AG04450 (cell line): Measurements from ENCODE around the gene CGREF1. TPM values are rescaled to one million over a fixed set of nuclear protein-coding genes. Genes with fewer than 3 reads are reported as not detected.

Experiments used
- CTCF ChIA-PET: fragments of 300-600, 350-600 bp; formaldehyde crosslinking; extraction: SDS; loops from one replicate; lab custom pipeline; 2022; ENCODE audit warnings: antibody characterized with exemption, inconsistent platforms; lab: Charles Lee
- POLR2A ChIA-PET: fragments of 350-600 bp; formaldehyde crosslinking; extraction: SDS; loops from one replicate; lab custom pipeline; 2021; ENCODE audit warnings: antibody characterized with exemption, inconsistent platforms; lab: Yijun Ruan, JAX
- DNase-seq: peaks from one replicate; pipeline ENCODE4 v3.0.0-alpha.2; 2011; ENCODE audit warnings: low read depth, low spot score
- H3K27ac ChIP-seq: one replicate; pipeline ENCODE4 v1.5.1; 2012; ENCODE audit warnings: low read depth, low read length, control low read depth
- H3K27me3 ChIP-seq: one replicate; pipeline ENCODE4 v1.6.0; 2012; ENCODE audit warnings: low read length; ENCODE audit not compliant: control insufficient read depth, insufficient read depth
- H3K4me3 ChIP-seq: 2 replicates; pipeline ENCODE4 v1.5.1; 2011; ENCODE audit warnings: mild to moderate bottlenecking, low read depth, low read length, control low read depth
- H3K9me3 ChIP-seq: 2 replicates; pipeline ENCODE4 v1.5.1; 2012; ENCODE audit warnings: low read length; ENCODE audit not compliant: control insufficient read depth, insufficient read depth
- CTCF ChIP-seq: IDR thresholded peaks from 2 replicates; pipeline ENCODE4 v1.5.1; 2011; ENCODE audit warnings: low read depth, low read length, control low read depth, inconsistent platforms
- polyA plus RNA-seq: library from polyadenylated mRNA; depleted of rRNA; stranded (reverse); fragments of >200 nt; gene quantifications from 2 replicates; pipeline ENCODE4 v1.2.3, GENCODE V29; 2011

CGREF1 gene
- polyA plus RNA-seq, 1 experiment: 0.71 TPM

- ChIA-PET POLR2A (no interaction called here), CTCF (interaction anchor here (0.5 to 0.9 kb wide), 3 partner anchors 10 to 78 kb away, joined by 3 to 4 read pairs (median 3); no protein-coding TSS in a partner anchor)
- H3K9me3 ChIP-seq: no peaks in the 10 kb centered on the region
- no peak overlapping the region for H3K4me3 ChIP-seq
- peaks cover 22% of the 10 kb centered on the region for H3K27me3 ChIP-seq
- TF ChIP-seq CTCF: no peak
- no peak for DNase-seq
- no peak overlapping the region for H3K27ac ChIP-seq
These were observed 40.3 kb upstream of the CGREF1 start for GRCh38 chr2:27159271-27159670.

GRCh38 chr2:27158468-27158867 is 39.5 kb upstream of the CGREF1 start:
- ChIA-PET CTCF (interaction anchor here (0.7 to 1.2 kb wide), 3 partner anchors 11 to 34 kb away, joined by 3 to 4 read pairs (median 4); no protein-coding TSS in a partner anchor), POLR2A (no interaction called here)
- Histone ChIP-seq H3K4me3 (no peak overlapping the region), H3K27me3 (peaks cover 19% of the 10 kb centered on the region), H3K27ac (no peak overlapping the region), H3K9me3 (no peaks in the 10 kb centered on the region)
- DNase-seq: no peak
- TF ChIP-seq CTCF: no peak

- CTCF ChIA-PET: interaction anchor here (1.4 kb wide), 1 partner anchor 15 kb away, joined by 4 read pairs; no protein-coding TSS in a partner anchor
- Histone ChIP-seq H3K9me3 (no peaks in the 10 kb centered on the region), H3K27ac (no peak overlapping the region), H3K4me3 (no peak overlapping the region), H3K27me3 (peaks cover 25% of the 10 kb centered on the region)
- DNase-seq: no peak
- POLR2A ChIA-PET: no interaction called here
- no peak for TF ChIP-seq CTCF
These were observed 36.2 kb upstream of the CGREF1 start for GRCh38 chr2:27155069-27155520.

- no peak for TF ChIP-seq CTCF
- no peaks in the 10 kb centered on the region for H3K9me3 ChIP-seq
- H3K27me3 ChIP-seq: peaks cover 27% of the 10 kb centered on the region
- ChIA-PET CTCF (interaction anchor here (1.4 kb wide), 1 partner anchor 15 kb away, joined by 4 read pairs; no protein-coding TSS in a partner anchor), POLR2A (no interaction called here)
- H3K4me3 ChIP-seq: no peak overlapping the region
- H3K27ac ChIP-seq: no peak overlapping the region
- DNase-seq: no peak
These were observed 35.6 kb upstream of the CGREF1 start for GRCh38 chr2:27154488-27154887.

GRCh38 chr2:27152796-27153464 is 34.0 kb upstream of the CGREF1 start:
- H3K27me3 ChIP-seq: peaks cover 22% of the 10 kb centered on the region
- DNase-seq: no peak
- H3K9me3 ChIP-seq: no peaks in the 10 kb centered on the region; the same call in 1 of the 2 replicates
- no peak for TF ChIP-seq CTCF
- H3K27ac ChIP-seq: no peak overlapping the region
- ChIA-PET POLR2A (no interaction called here), CTCF (interaction anchor here (0.6 to 2.0 kb wide), 2 partner anchors 33 to 38 kb away, joined by 5 to 8 read pairs; no protein-coding TSS in a partner anchor)
- H3K4me3 ChIP-seq: no peak overlapping the region
